ENCODE measurements around the gene PTGDS. TPM values are rescaled to one million over a fixed set of nuclear protein-coding genes. Genes with fewer than 3 reads are reported as not detected.
"Not testable (repeated sequence)": the region's sequence is repeated elsewhere in the genome, so short reads cannot be mapped to it uniquely, and the experiment has no call there.

The PTGDS gene
- total RNA-seq, 2 donors from 2014 or later = 15.9 to 26.1 TPM

DNA sequence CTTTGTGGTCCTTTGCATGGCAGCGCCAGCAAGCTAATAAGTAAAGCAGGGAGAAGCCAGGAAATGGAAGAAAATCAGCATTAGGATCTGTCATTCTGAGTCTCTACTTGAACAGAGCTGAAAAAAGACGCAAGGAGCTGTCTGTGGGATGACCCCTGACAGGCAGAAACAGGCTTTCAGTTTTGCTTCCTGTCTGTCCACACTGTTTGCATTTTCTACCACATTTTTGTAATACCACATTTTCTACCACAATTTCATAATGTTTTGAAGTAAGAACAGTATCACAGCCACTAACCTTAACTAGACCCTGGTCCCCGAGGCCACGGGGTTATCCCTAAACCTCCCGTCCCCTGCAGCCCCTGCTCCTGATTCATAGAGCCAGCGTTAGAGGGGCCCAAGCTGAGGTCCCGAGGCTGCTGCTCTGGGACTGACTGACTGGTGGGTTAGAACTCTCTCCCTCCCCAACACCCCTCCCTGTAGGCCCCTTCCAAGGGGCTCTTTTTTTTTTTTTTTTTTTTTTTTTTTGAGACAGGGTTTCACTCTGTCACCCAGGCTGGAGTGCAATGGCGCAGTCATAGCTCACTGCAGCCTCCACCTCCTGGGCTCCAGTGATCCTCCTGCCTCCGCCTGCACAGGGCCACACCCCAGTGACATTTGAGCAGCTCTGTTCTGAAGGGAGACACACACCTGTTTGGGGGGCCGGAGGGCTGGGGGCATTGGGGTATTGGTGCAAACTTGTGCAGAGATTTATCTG is 23.1 kb downstream of the PTGDS start:
- Histone ChIP-seq H3K27ac (peak overlapping the region; percentile 22), H3K4me1 (peaks cover 13% of the 10 kb centered on the region), H3K27me3 (no peaks in the 10 kb centered on the region), H3K4me3 (no peak overlapping the region), H3K9ac (ENCODE audit: low read depth in 2 of 2, low read length in 2 of 2) (no peak overlapping the region), H3K9me3 (no peaks in the 10 kb centered on the region), H3K36me3 (no peaks in the 10 kb centered on the region)
- no peak for DNase-seq
- TF ChIP-seq, protein P1, sequence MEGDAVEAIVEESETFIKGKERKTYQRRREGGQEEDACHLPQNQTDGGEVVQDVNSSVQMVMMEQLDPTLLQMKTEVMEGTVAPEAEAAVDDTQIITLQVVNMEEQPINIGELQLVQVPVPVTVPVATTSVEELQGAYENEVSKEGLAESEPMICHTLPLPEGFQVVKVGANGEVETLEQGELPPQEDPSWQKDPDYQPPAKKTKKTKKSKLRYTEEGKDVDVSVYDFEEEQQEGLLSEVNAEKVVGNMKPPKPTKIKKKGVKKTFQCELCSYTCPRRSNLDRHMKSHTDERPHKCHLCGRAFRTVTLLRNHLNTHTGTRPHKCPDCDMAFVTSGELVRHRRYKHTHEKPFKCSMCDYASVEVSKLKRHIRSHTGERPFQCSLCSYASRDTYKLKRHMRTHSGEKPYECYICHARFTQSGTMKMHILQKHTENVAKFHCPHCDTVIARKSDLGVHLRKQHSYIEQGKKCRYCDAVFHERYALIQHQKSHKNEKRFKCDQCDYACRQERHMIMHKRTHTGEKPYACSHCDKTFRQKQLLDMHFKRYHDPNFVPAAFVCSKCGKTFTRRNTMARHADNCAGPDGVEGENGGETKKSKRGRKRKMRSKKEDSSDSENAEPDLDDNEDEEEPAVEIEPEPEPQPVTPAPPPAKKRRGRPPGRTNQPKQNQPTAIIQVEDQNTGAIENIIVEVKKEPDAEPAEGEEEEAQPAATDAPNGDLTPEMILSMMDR (IDR thresholded peaks at IDR 0.05) = no peak
- intact Hi-C loops (cut with DNase I) = no loop called here

DNA sequence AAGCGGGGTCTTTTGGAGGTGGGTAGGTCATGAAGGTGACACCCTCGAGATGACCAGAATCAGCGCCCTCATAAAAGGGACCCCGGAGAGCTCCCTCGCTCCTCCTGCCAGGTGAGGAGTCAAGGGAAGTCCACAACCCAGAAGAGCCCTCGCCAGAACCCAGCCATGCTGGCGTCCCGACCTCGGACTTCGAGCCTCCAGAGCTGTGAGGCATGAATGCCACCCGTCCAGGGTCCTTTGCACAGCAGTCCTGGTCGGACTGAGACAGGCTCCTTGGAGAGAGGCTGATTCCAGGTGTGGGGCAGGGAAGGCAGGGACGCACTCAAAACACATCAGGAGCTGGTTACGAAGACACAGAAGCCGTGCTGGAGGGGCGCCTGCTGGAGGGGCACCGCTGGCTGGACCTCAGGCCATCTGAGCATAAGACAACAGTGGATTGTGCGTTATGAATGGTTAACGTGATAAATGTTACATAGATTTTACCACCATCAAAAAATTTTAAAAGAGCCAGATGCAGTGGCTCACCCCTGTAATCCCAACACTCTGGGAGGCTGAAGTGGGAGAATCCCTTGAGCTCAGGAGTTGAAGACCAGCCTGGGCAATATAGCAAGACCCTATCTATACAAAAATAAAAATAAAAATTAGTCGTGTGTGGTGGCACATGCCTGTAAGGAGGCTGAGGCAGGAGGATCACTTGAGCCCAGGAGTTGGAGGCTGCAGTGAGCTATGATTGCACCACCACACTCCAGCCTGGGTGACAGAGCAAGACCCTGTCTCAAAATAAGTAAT is 24.7 kb downstream of the PTGDS start:
- DNase-seq = no peak
- TF ChIP-seq, protein P1 (IDR thresholded peaks at IDR 0.05) = no peak
- no peaks in the 10 kb centered on the region for H3K27me3 ChIP-seq
- no peaks in the 10 kb centered on the region for H3K36me3 ChIP-seq
- H3K9me3 ChIP-seq = no peaks in the 10 kb centered on the region
- H3K4me3 ChIP-seq = no peak overlapping the region
- no peak overlapping the region for H3K27ac ChIP-seq
- no peak overlapping the region for H3K9ac ChIP-seq (ENCODE audit: low read depth in 2 of 2, low read length in 2 of 2)
- intact Hi-C loops (cut with DNase I) = no loop called here
- H3K4me1 ChIP-seq = peaks cover 4% of the 10 kb centered on the region

DNA sequence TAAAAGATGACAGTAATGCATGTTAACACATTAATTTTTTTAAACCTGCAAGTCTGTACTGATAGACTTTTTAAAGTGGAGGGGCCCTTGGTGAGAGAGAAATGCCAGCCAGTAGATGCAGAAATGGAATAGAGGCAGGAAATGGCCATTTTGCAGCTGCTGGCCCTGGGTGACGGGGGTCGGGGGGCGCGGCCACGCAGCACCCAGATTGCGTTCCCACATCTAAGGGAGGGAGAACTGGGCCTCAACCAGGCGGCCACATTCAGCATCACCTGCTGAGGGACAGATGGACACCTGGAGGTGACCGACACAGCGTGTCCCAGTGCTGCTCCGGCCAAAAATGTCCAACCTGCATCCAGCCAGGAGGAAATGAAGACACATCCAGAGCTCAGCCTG is 25.3 kb downstream of the PTGDS start:
- H3K4me3 ChIP-seq = no peak overlapping the region
- intact Hi-C loops (cut with DNase I) = no loop called here

DNA sequence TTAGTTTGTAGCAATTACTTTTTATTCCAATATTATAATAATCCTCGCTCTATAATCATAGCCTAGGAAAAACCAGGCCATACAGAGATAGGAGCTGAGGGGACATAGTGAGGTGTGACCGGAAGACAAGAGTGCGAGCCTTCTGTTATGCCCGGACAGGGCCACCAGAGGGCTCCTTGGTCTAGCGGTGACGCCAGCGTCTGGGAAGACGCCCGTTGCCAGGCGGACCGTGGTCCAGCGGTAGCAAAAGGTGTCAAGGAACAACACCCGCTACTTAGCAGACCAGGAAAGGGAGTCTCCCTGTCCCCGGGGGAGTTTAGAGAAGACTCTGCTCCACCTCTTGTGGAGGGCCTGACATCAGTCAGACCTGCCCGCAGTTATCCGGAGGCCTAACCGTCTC is 27.0 kb downstream of the PTGDS start:
- intact Hi-C loops (cut with DNase I); H3K36me3 ChIP-seq; H3K27ac ChIP-seq; H3K9me3 ChIP-seq; H3K9ac ChIP-seq (ENCODE audit: low read depth in 2 of 2, low read length in 2 of 2); DNase-seq; H3K27me3 ChIP-seq; H3K4me1 ChIP-seq; H3K4me3 ChIP-seq: not testable (repeated sequence)
- TF ChIP-seq, protein P1 (IDR thresholded peaks at IDR 0.05) = peak; percentile 28

More for the DNA sequence above, 25.3 kb downstream of the PTGDS start:
- Histone ChIP-seq H3K27me3 (no peaks in the 10 kb centered on the region), H3K4me1 (no peaks in the 10 kb centered on the region), H3K36me3 (no peaks in the 10 kb centered on the region), H3K9ac (ENCODE audit: low read depth in 2 of 2, low read length in 2 of 2) (no peak overlapping the region), H3K27ac (no peak overlapping the region), H3K9me3 (no peaks in the 10 kb centered on the region)
- TF ChIP-seq, protein P1 (IDR thresholded peaks at IDR 0.05) = no peak
- no peak for DNase-seq

DNA sequence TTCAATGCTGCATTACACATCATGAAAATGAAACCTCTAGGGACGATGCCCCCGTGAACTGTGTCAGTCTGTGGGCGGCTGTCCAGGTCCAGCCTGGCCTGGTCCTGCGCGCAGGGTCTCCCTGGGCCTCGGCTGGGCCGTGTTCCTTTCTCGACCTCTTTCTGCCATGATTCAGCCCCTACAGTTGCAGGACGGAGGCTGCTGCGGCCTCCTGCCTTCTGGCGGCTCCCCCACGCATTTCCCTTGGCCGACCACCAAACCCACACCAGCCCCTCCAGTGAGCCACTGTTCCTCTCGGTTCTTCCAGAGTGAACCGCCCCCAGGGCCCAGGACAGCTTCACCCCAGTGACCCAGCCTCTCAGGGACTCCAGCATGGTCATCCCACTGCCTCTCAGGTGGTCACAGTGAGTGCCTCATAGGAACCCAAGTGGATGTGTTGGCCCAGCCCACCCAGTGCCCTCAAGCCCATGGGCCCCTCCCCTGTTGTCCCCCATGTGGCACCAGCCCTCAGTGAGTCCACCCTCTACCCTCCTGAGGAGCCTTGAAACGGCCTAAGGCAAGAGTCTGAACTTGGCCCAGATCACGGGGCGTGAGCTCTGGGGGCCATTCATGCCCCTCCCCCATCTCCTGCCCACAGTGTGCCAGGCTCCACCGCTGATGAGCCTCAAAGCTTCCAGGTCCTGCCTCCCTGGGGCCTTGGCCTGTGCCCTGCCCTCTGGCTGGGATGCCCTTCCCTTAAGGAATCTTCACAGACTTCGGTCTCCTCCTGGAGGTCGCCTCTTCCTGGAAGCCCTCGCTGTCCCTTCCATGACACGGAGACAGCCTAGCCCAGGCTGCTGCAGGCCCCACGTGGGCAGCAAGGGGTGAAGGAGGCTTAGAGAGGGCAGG is 29.1 kb downstream of the PTGDS start:
- H3K27ac ChIP-seq = no peak overlapping the region
- no peaks in the 10 kb centered on the region for H3K4me1 ChIP-seq
- no peaks in the 10 kb centered on the region for H3K27me3 ChIP-seq
- intact Hi-C loops (cut with DNase I) = no loop called here
- H3K4me3 ChIP-seq = no peak overlapping the region
- no peaks in the 10 kb centered on the region for H3K36me3 ChIP-seq
- H3K9me3 ChIP-seq = no peaks in the 10 kb centered on the region
- DNase-seq = no peak
- H3K9ac ChIP-seq (ENCODE audit: low read depth in 2 of 2, low read length in 2 of 2) = no peak overlapping the region
- TF ChIP-seq, protein P1 (IDR thresholded peaks at IDR 0.05) = no peak
